Measurements from ENCODE around the gene IL1RAPL1. TPM values are rescaled to one million over a fixed set of nuclear protein-coding genes. Genes with fewer than 3 reads are reported as not detected.

The IL1RAPL1 gene
- total and polyA plus RNA-seq, 9 of the 15 experiments (the other 6 are each of a cell fraction or from before 2014, with no cell fraction given) = 0.04 to 0.07 (median 0.04) TPM; not detected in 6

GRCh38 chrX:28709421-28709820 is 122.2 kb downstream of the IL1RAPL1 start (continued):
- TF ChIP-seq EWSR1 (IDR thresholded peaks at IDR 0.05; ENCODE audit: borderline replicate concordance, low read depth, partially characterized antibody) (no peak), HDAC2 (IDR thresholded peaks at IDR 0.05) (no peak), DMBX1 (CRISPR knock-in tag; IDR thresholded peaks at IDR 0.05; ENCODE audit: borderline replicate concordance) (no peak)

GRCh38 chrX:28717864-28718263 is 130.6 kb downstream of the IL1RAPL1 start:
- no peaks in the 10 kb centered on the region for H3K79me2 ChIP-seq (ENCODE audit: control insufficient read depth, insufficient read depth, low read length)
- no peak overlapping the region for H2AFZ ChIP-seq (ENCODE audit: low read depth, low read length)
- H4K20me1 ChIP-seq (replicated peaks; ENCODE audit: control insufficient read depth, insufficient read depth, low read length) = no peaks in the 10 kb centered on the region
- H3K27ac ChIP-seq (ENCODE audit: extremely low read depth, low read depth, low read length) = no peak overlapping the region
- TF ChIP-seq FOS (IDR thresholded peaks at IDR 0.05; ENCODE audit: extremely low read depth, insufficient read length) (no peak), CEBPG (CRISPR knock-in tag; IDR thresholded peaks at IDR 0.05) (no peak), CEBPG (tag; conservative IDR thresholded peaks at IDR 0.05 in 1 of 2, IDR thresholded peaks at IDR 0.05 in 1 of 2) (peak in 1 of 2 experiments; percentile 62; a peak in 2 of 4 replicates)
- DNase-seq (ENCODE audit: extremely low read depth in 1 of 4, low spot score in 3 of 4) (no peak), FAIRE-seq (no peak), ATAC-seq (no peak)
- intact Hi-C loops (cut with micrococcal nuclease) (no loop called here), in situ Hi-C loops (cut with MboI) (no loop called here)
- ChIA-PET POLR2A (no interaction called here), CTCF (ENCODE audit: low intra/inter-chr PET ratio) (no interaction called here)
- no peak overlapping the region for H3K4me3 ChIP-seq
- no peaks in the 10 kb centered on the region for H3K36me3 ChIP-seq (ENCODE audit: control insufficient read depth, insufficient read depth, low read length)
- no peak overlapping the region for H3K4me2 ChIP-seq (ENCODE audit: insufficient read depth, low read length)
- no peaks in the 10 kb centered on the region for H3K9me3 ChIP-seq (replicated peaks; ENCODE audit: control insufficient read depth, insufficient read depth, low read depth, low read length)
- no peaks in the 10 kb centered on the region for H3K4me1 ChIP-seq (replicated peaks in 1 of 2; ENCODE audit: control insufficient read depth in 2 of 2, insufficient read depth in 2 of 2, low read length in 2 of 2)
- no TSS peak for BruUV-seq (replicated peaks)
- no peak overlapping the region for H3K9ac ChIP-seq (ENCODE audit: insufficient read depth in 1 of 2, low read depth in 2 of 2, low read length in 2 of 2)
- H3K27me3 ChIP-seq (ENCODE audit: control insufficient read depth in 2 of 2, insufficient read depth in 2 of 2, low read length in 2 of 2) = no peaks in the 10 kb centered on the region
- H3K9me1 ChIP-seq (ENCODE audit: control insufficient read depth, insufficient read depth, low read length) = no peaks in the 10 kb centered on the region

Measured in K562 (cell line).